Measurements from ENCODE around the gene ASCC2. TPM values are rescaled to one million over a fixed set of nuclear protein-coding genes. Genes with fewer than 3 reads are reported as not detected.
"Not testable (repeated sequence)": the region's sequence is repeated elsewhere in the genome, so short reads cannot be mapped to it uniquely, and the experiment has no call there.

ASCC2 gene
- total and polyA plus RNA-seq, 12 donors: 44.8 to 153 (median 74.7) TPM

DNA sequence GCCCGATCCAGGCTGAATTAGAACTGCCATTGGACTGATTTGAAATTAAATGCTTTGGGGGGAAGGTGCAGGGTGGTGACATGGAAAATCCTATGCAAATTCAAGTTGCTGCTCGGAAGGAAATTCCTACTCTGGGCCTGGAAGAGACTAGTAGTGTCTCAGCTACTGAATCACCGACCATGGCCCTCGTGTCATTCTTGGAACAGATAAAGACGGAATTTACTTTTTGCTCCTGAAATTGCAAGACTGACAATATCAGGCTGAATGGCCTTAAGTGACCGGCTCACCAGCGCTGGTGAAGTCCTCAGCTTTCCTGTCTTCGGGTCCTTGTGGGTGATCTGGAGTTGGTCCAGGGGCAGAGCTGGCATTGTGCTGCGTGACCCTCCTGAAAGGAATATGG is 6.1 kb downstream of the ASCC2 start:
- Histone ChIP-seq H3K9me3 (replicated peaks in 1 of 3) (no peaks in the 10 kb centered on the region), H3K36me3 (replicated peaks in 1 of 2) (peaks cover 0 to 7% of the 10 kb centered on the region in 2 donors), H3K4me1 (replicated peaks in 1 of 2) (peaks cover 36 to 58% of the 10 kb centered on the region in 2 donors), H3K27ac (peak overlapping the region in 4 of 5 donors; percentile 53 to 85 (median 77)), H3K27me3 (no peaks in the 10 kb centered on the region), H3K4me3 (no peak overlapping the region)
- WGBS, 4 donors: 40 to 47% (median 43%) methylated on average over 9 of the region's 9 CpGs
- TF ChIP-seq, protein P1, sequence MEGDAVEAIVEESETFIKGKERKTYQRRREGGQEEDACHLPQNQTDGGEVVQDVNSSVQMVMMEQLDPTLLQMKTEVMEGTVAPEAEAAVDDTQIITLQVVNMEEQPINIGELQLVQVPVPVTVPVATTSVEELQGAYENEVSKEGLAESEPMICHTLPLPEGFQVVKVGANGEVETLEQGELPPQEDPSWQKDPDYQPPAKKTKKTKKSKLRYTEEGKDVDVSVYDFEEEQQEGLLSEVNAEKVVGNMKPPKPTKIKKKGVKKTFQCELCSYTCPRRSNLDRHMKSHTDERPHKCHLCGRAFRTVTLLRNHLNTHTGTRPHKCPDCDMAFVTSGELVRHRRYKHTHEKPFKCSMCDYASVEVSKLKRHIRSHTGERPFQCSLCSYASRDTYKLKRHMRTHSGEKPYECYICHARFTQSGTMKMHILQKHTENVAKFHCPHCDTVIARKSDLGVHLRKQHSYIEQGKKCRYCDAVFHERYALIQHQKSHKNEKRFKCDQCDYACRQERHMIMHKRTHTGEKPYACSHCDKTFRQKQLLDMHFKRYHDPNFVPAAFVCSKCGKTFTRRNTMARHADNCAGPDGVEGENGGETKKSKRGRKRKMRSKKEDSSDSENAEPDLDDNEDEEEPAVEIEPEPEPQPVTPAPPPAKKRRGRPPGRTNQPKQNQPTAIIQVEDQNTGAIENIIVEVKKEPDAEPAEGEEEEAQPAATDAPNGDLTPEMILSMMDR (IDR thresholded peaks at IDR 0.05): no peak
- TF ChIP-seq POLR2A (IDR thresholded peaks at IDR 0.05): peak in 1 of 2 donors; percentile 24
- intact Hi-C loops (cut with DNase I): no loop called here
- DNase-seq: peak; percentile 29 to 72 (median 56)

DNA sequence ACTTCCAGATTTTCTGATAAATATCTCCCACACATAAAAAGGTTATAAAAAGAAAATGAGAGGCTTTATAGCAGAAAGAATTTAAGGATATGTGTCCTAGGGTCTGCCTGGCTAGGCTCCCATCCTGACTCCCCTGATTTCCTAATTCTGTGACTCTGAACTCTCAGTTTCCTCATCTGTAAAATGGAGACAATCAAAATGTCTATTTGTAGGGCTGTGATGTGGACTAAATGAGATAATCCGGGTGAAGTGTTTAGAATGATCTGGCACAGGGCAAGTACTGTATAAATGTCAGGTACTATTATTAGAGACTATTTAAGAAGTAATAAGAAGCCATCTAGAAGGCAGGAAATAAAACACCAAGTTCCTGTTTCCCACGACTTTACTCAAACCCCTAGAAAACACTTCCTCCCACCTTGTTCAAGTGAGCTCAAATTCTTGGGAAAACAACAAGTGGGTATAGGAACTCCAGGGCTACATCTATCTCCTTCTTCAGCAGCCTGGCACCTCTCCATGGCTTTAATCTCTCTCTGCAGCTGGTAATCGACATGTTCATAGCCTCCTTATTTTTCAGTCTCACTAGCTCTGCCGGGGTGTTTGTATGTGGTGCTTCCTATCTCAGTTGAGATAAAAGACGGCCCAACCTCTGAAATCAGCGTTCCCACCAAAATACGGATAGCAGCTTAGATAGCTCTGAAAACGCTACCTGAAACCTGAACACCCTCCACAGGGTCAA is 6.7 kb downstream of the ASCC2 start:
- Histone ChIP-seq H3K4me3 (no peak overlapping the region), H3K27ac (peak overlapping the region in 4 of 5 donors; percentile 53 to 85 (median 77)), H3K36me3 (replicated peaks in 1 of 2) (peaks cover 0 to 7% of the 10 kb centered on the region in 2 donors), H3K9me3 (replicated peaks in 1 of 3) (no peaks in the 10 kb centered on the region), H3K27me3 (no peaks in the 10 kb centered on the region), H3K4me1 (replicated peaks in 1 of 2) (peaks cover 34 to 52% of the 10 kb centered on the region in 2 donors)
- intact Hi-C loops (cut with DNase I): no loop called here
- WGBS, 4 donors: 42 to 54% (median 49%) methylated on average over 8 of the region's 8 CpGs
- TF ChIP-seq, protein P1 (IDR thresholded peaks at IDR 0.05): no peak
- peak in 2 of 7 donors; percentile 22 to 27 for DNase-seq

DNA sequence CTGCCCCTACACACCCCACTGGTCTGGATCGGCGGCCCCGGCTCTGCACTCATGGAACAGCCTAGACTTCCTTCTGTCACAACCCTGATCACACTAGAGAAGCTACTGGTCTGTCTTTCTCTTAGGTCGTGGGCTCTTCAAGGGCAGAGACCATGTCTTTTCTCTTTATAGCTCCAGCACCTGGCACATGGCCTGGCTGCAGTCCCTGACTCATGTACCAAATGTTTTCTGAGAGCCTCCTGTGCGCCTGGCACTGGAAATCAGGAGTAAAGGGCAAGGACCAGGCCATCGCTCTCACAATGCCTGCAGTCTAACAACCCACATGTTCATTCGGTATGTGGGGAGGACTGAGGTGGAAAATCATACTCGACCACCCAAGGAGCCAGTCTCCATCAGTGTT is 7.5 kb downstream of the ASCC2 start:
- peaks cover 0 to 9% of the 10 kb centered on the region in 2 donors for H3K36me3 ChIP-seq (replicated peaks in 1 of 2)
- peaks cover 34 to 52% of the 10 kb centered on the region in 2 donors for H3K4me1 ChIP-seq (replicated peaks in 1 of 2)
- H3K27me3 ChIP-seq: no peaks in the 10 kb centered on the region
- WGBS, 4 donors: 48 to 76% (median 62%) methylated on average over 6 to 8 of the region's 8 CpGs
- no peak overlapping the region for H3K4me3 ChIP-seq
- TF ChIP-seq, protein P1 (IDR thresholded peaks at IDR 0.05): no peak
- TF ChIP-seq POLR2A (IDR thresholded peaks at IDR 0.05): peak in 1 of 2 donors; percentile 42
- DNase-seq: peak; percentile 66 to 90 (median 86)
- H3K27ac ChIP-seq: peak overlapping the region in 4 of 5 donors; percentile 53 to 85 (median 77)
- intact Hi-C loops (cut with DNase I): no loop called here
- no peaks in the 10 kb centered on the region for H3K9me3 ChIP-seq (replicated peaks in 1 of 3)

DNA sequence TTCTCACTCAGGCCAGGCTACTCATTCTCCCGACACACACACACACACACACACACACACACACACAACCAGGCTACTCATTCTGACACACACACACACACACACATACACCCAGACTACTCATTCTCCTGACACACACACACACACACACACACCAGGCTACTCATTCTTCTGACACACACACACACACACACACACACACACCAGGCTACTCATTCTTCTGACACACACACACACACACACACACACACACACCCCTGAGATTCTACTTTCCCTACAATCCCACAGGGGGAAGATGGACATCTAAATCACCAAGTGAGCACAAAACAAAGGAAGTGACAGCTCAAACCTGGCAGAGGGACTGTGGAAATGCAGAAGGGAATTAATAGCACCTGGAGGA is 10.3 kb downstream of the ASCC2 start:
- H3K36me3 ChIP-seq (replicated peaks in 1 of 2): peaks cover 0 to 36% of the 10 kb centered on the region in 2 donors

More for the DNA sequence above, 10.3 kb downstream of the ASCC2 start:
- Histone ChIP-seq H3K27ac (peak overlapping the region in 2 of 5 donors; percentile 28 to 59), H3K4me1 (replicated peaks in 1 of 2) (peaks cover 21 to 29% of the 10 kb centered on the region in 2 donors)
- H3K4me3 ChIP-seq; intact Hi-C loops (cut with DNase I); H3K9me3 ChIP-seq (replicated peaks in 1 of 3); H3K27me3 ChIP-seq: not testable (repeated sequence)
- DNase-seq: peak; percentile 45 to 84 (median 70)
- WGBS, 4 donors: 8 to 57% (median 30%) methylated on average over 1 of the region's 1 CpG
